Iris pigment epithelial cell (primary cell): Measurements from ENCODE around the gene RYR2.
"Not testable (repeated sequence)": the region's sequence is repeated elsewhere in the genome, so short reads cannot be mapped to it uniquely, and the experiment has no call there.

Experiments
- DNase-seq: peaks from one replicate; pipeline ENCODE4 v3.0.0-alpha.2; 2011; ENCODE audit warnings: low read depth

RYR2 gene

GRCh38 chr1:237355022-237355421, 313.0 kb downstream of the RYR2 start:
- no peak for DNase-seq

GRCh38 chr1:237358555-237358954, 316.6 kb downstream of the RYR2 start:
- no peak for DNase-seq

- no peak for DNase-seq
These were observed 325.8 kb downstream of the RYR2 start for GRCh38 chr1:237367758-237368157.

GRCh38 chr1:237371477-237371876, 329.5 kb downstream of the RYR2 start:
- DNase-seq, result not testable (repeated sequence)

- DNase-seq, result peak; percentile 55
These were observed 341.8 kb downstream of the RYR2 start for GRCh38 chr1:237383791-237384190.

GRCh38 chr1:237384213-237384612, 342.2 kb downstream of the RYR2 start:
- DNase-seq, result no peak

GRCh38 chr1:237386362-237387143, 344.6 kb downstream of the RYR2 start:
- DNase-seq, result peak; percentile 31

- no peak for DNase-seq
These were observed 345.1 kb downstream of the RYR2 start for GRCh38 chr1:237387144-237387505.

GRCh38 chr1:237390823-237391222, 348.8 kb downstream of the RYR2 start:
- DNase-seq, result peak; percentile 31

- no peak for DNase-seq
These were observed 351.6 kb downstream of the RYR2 start for GRCh38 chr1:237393632-237394031.

GRCh38 chr1:237394281-237394680, 352.3 kb downstream of the RYR2 start:
- no peak for DNase-seq

- DNase-seq, result no peak
These were observed 354.4 kb downstream of the RYR2 start for GRCh38 chr1:237396426-237396825.

- no peak for DNase-seq
These were observed 356.8 kb downstream of the RYR2 start for GRCh38 chr1:237398751-237399150.

GRCh38 chr1:237405912-237406311, 363.9 kb downstream of the RYR2 start:
- no peak for DNase-seq

- no peak for DNase-seq
These were observed 369.6 kb downstream of the RYR2 start for GRCh38 chr1:237411621-237412020.

GRCh38 chr1:237416924-237417655, 375.1 kb downstream of the RYR2 start:
- DNase-seq, result no peak

GRCh38 chr1:237428809-237429208, 386.8 kb downstream of the RYR2 start:
- no peak for DNase-seq

- no peak for DNase-seq
These were observed 387.3 kb downstream of the RYR2 start for GRCh38 chr1:237429252-237429651.

- DNase-seq, result no peak
These were observed 389.5 kb downstream of the RYR2 start for GRCh38 chr1:237431448-237431847.

- no peak for DNase-seq
These were observed 398.4 kb downstream of the RYR2 start for GRCh38 chr1:237440346-237440745.

GRCh38 chr1:237444120-237444790, 402.3 kb downstream of the RYR2 start:
- DNase-seq, result no peak

GRCh38 chr1:237448042-237448441, 406.1 kb downstream of the RYR2 start:
- DNase-seq, result no peak

- DNase-seq, result no peak
These were observed 415.6 kb downstream of the RYR2 start for GRCh38 chr1:237457573-237457972.
